Stomach (tissue), 4 donors: ENCODE measurements around the gene HNRNPAB.

Experiments used
- EP300 ChIP-seq: sonication (generic); formaldehyde crosslinking; IDR thresholded peaks from one replicate; pipeline ENCODE4 v1.6.1; 2017; ENCODE audit warnings: antibody characterized with exemption
- POLR2AphosphoS5 ChIP-seq, 3 donors: sonication (generic); formaldehyde crosslinking; IDR thresholded peaks; one replicate each; pipeline ENCODE4 v1.6.1; 2016; ENCODE audit warnings: antibody characterized with exemption in 3 of 3
- TF ChIP-seq, protein P1 (sequence below), 7 experiments: fragments of 450-650 bp in 4 of 7; fragments of 200-600 bp in 3 of 7; sonication (generic) in 3 of 7; IDR thresholded peaks; one replicate each; pipeline ENCODE4 v1.5.1; 2016 to 2019; ENCODE audit warnings: antibody characterized with exemption in 7 of 7, control low read depth in 2 of 7, mild to moderate bottlenecking in 1 of 7

GRCh38 chr5:178250263-178250662 is 45.9 kb downstream of the HNRNPAB start:
- TF ChIP-seq POLR2AphosphoS5 (IDR thresholded peaks at IDR 0.05) = no peak
- TF ChIP-seq, protein P1, sequence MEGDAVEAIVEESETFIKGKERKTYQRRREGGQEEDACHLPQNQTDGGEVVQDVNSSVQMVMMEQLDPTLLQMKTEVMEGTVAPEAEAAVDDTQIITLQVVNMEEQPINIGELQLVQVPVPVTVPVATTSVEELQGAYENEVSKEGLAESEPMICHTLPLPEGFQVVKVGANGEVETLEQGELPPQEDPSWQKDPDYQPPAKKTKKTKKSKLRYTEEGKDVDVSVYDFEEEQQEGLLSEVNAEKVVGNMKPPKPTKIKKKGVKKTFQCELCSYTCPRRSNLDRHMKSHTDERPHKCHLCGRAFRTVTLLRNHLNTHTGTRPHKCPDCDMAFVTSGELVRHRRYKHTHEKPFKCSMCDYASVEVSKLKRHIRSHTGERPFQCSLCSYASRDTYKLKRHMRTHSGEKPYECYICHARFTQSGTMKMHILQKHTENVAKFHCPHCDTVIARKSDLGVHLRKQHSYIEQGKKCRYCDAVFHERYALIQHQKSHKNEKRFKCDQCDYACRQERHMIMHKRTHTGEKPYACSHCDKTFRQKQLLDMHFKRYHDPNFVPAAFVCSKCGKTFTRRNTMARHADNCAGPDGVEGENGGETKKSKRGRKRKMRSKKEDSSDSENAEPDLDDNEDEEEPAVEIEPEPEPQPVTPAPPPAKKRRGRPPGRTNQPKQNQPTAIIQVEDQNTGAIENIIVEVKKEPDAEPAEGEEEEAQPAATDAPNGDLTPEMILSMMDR (IDR thresholded peaks at IDR 0.05) = no peak
- no peak for TF ChIP-seq EP300
